ENCODE measurements around the gene EPM2A. TPM values are rescaled to one million over a fixed set of nuclear protein-coding genes. Genes with fewer than 3 reads are reported as not detected.
A peak's percentile ranks its signal among the peaks of the same experiment; 100 is the strongest.
"Not testable (repeated sequence)": the region's sequence is repeated elsewhere in the genome, so short reads cannot be mapped to it uniquely, and the experiment has no call there.

EPM2A gene
- total RNA-seq, 3 donors from 2014 or later, result 4.7 to 52.4 (median 5.3) TPM

DNA sequence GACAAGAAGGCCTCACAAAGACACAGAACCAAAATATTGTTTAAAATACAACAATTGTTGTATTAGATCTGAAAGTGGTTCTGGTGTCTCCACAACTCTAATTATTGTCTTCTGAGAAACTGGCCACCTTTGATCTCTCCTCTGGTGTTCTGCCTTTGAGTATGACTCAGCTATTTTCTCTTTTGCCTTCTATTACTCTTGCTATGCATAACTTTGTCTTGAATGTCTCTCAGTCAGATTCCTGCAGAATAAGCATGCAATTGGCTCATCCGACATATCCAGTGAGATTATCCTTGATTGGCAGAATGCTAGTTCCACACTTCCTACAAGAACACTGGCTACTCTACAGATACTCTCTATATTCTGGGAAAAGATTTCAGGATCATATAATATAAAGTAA, 14.3 kb upstream of the EPM2A start:
- Histone ChIP-seq H3K4me3 (no peak overlapping the region), H3K4me1 (ENCODE audit: low read depth) (no peaks in the 10 kb centered on the region), H3K36me3 (ENCODE audit: low read depth) (no peaks in the 10 kb centered on the region), H3K9me3 (no peaks in the 10 kb centered on the region)
- intact Hi-C loops (cut with DNase I, micrococcal nuclease), result no loop called here
- DNase-seq, result no peak
- TF ChIP-seq, protein P1, sequence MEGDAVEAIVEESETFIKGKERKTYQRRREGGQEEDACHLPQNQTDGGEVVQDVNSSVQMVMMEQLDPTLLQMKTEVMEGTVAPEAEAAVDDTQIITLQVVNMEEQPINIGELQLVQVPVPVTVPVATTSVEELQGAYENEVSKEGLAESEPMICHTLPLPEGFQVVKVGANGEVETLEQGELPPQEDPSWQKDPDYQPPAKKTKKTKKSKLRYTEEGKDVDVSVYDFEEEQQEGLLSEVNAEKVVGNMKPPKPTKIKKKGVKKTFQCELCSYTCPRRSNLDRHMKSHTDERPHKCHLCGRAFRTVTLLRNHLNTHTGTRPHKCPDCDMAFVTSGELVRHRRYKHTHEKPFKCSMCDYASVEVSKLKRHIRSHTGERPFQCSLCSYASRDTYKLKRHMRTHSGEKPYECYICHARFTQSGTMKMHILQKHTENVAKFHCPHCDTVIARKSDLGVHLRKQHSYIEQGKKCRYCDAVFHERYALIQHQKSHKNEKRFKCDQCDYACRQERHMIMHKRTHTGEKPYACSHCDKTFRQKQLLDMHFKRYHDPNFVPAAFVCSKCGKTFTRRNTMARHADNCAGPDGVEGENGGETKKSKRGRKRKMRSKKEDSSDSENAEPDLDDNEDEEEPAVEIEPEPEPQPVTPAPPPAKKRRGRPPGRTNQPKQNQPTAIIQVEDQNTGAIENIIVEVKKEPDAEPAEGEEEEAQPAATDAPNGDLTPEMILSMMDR (IDR thresholded peaks at IDR 0.05), result no peak
- ATAC-seq, result peak; percentile 51

DNA sequence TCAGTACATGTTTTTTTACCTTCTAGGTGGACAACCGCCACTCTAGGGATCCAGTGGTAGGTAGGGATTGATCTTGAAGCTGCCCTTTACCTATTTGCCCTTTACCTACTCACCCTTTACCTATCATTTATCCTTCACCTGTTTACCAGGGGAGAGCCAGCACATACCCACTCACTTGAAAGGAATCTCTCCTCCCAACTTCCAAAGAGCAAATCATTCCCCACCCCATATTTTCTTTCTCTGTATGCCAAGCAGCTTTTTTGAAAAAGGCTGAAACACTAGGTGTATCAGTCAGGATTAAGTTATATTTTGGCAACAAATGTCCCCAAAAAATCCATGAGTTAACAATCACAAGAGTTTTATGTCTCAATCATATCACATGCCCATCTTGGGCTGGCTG, 10.5 kb upstream of the EPM2A start:
- Histone ChIP-seq H3K9me3 (no peaks in the 10 kb centered on the region), H3K4me1 (ENCODE audit: low read depth) (no peaks in the 10 kb centered on the region), H3K36me3 (ENCODE audit: low read depth) (no peaks in the 10 kb centered on the region), H3K4me3 (no peak overlapping the region)
- TF ChIP-seq, protein P1 (IDR thresholded peaks at IDR 0.05), result no peak
- no peak for ATAC-seq
- no peak for DNase-seq
- intact Hi-C loops (cut with DNase I, micrococcal nuclease), result no loop called here

- Histone ChIP-seq H3K4me3 (no peak overlapping the region), H3K4me1 (ENCODE audit: low read depth) (no peaks in the 10 kb centered on the region), H3K36me3 (ENCODE audit: low read depth) (no peaks in the 10 kb centered on the region), H3K9me3 (no peaks in the 10 kb centered on the region)
- intact Hi-C loops (cut with DNase I, micrococcal nuclease), result no loop called here
- TF ChIP-seq, protein P1 (IDR thresholded peaks at IDR 0.05), result no peak
- ATAC-seq (no peak), DNase-seq (no peak)
Measured at GRCh38 chr6:145744619-145745018, 9.3 kb upstream of the EPM2A start.

DNA sequence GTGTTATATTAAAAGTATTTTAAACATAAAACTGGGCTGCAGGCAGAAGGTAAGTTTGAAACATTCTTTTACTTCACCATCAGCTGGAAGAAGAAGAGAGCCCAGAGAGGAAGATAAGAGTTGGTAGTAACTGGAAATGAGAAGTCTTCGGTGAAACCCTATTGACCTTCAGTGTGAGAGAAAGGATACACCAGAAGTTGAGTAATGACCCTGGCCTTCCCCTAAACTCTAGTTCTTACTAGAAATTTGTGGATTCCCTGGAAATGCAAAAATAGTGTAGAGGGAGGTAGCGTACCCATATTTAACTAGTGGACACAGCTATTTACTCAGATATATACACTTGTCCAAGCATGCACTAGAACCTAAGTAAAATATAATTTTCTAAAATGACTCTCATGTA, 8.0 kb upstream of the EPM2A start:
- Histone ChIP-seq H3K4me3 (no peak overlapping the region), H3K9me3 (no peaks in the 10 kb centered on the region), H3K4me1 (ENCODE audit: low read depth) (no peaks in the 10 kb centered on the region), H3K36me3 (ENCODE audit: low read depth) (no peaks in the 10 kb centered on the region)
- TF ChIP-seq, protein P1 (IDR thresholded peaks at IDR 0.05), result no peak
- ATAC-seq, result no peak
- intact Hi-C loops (cut with DNase I, micrococcal nuclease), result no loop called here
- DNase-seq, result no peak

DNA sequence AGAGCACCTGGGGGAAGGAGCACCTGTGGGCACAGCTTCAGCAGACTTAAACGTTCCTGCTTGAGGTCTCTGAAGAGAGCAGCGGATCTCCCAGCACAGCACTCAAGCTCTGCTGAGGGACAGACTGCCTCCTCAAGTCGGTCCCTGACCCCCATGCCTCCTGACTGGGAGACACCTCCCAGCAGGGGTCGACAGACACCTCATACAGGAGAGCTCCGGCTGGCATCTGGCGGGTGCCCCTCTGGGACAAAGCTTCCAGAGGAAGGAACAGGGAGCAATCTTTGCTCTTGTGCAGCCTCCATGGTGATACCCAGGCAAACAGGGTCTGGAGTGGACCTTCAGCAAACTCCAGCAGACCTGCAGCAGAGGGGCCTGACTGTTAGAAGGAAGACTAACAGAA, 7.2 kb upstream of the EPM2A start:
- ATAC-seq; intact Hi-C loops (cut with DNase I, micrococcal nuclease): not testable (repeated sequence)

DNA sequence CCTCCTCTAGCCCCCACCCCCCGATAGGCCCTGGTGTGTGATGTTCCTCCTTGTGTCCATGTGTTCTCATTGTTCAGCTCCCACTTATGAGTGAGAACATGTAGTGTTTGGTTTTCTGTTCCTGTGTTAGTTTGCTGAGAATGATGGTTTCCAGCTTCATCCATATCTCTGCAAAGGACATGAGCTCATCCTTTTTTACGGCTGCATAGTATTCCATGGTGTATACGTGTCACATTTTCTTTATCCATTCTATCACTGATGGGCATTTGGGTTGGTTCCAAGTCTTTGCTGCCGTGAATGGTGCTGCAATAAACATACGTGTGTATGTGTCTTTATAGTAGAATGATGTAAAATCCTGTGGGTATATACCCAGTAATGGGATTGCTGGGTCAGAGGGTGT, 4.4 kb upstream of the EPM2A start:
- not testable (repeated sequence) for DNase-seq; H3K4me3 ChIP-seq; ATAC-seq; H3K9me3 ChIP-seq; H3K36me3 ChIP-seq (ENCODE audit: low read depth); H3K4me1 ChIP-seq (ENCODE audit: low read depth)
- intact Hi-C loops (cut with DNase I, micrococcal nuclease), result loop anchor here in 1 of 2 donors (10.0 kb wide), 1 partner anchor 75 kb away; the partner anchor contains the start of gene FBXO30

More for the DNA sequence above, 7.2 kb upstream of the EPM2A start:
- H3K9me3 ChIP-seq; H3K36me3 ChIP-seq (ENCODE audit: low read depth); H3K4me3 ChIP-seq; DNase-seq; H3K4me1 ChIP-seq (ENCODE audit: low read depth): not testable (repeated sequence)

DNA sequence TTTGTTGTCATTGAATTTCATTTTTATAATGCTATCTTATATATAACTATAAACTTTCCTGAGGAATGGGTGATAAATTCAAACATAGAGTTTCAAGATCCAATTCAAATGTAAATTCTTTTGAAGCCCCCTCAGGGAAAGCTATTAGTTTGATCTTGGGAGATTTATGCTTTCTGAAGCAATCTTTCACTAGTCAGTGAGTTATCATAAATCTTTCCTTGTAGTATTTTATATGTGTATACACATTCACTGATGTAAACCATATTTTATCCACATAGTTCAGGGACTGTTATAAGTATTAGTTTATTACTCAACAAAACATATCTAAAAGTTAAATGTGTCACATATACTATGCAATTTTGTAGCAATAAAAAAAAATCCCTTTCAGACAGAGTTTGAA, 2.9 kb upstream of the EPM2A start:
- TF ChIP-seq, protein P1 (IDR thresholded peaks at IDR 0.05), result no peak
- no peaks in the 10 kb centered on the region for H3K36me3 ChIP-seq (ENCODE audit: low read depth)
- no peak overlapping the region for H3K4me3 ChIP-seq
- H3K4me1 ChIP-seq (ENCODE audit: low read depth), result peaks cover 4% of the 10 kb centered on the region
- ATAC-seq (no peak), DNase-seq (no peak)
- no peaks in the 10 kb centered on the region for H3K9me3 ChIP-seq
- intact Hi-C loops (cut with DNase I, micrococcal nuclease), result loop anchor here in 1 of 2 donors (10.0 kb wide), 1 partner anchor 77 kb away; the partner anchor contains the start of gene FBXO30

Data from mucosa of descending colon (tissue), 3 donors.